MCF 10A (cell line): Measurements from ENCODE around the gene LAT. TPM values are rescaled to one million over a fixed set of nuclear protein-coding genes. Genes with fewer than 3 reads are reported as not detected.
"Not testable (repeated sequence)": the region's sequence is repeated elsewhere in the genome, so short reads cannot be mapped to it uniquely, and the experiment has no call there.

Experiments used
- BruUV-seq: library from RNA; stranded (reverse); fragments of 400-500 nt; replicated peaks from 2 replicates; lab custom pipeline; 2021; lab: Mats Ljungman, UMichigan
- CTCF ChIA-PET: fragments of 300-600 bp; sonication (Branson Sonifier 250); formaldehyde crosslinking; extraction: SDS; loops from one replicate; lab custom pipeline; 2021; ENCODE audit warnings: antibody characterized with exemption, inconsistent platforms; lab: Yijun Ruan, JAX
- POLR2A ChIA-PET: fragments of 300-600, 350-650 bp; sonication (Branson Sonifier 250); formaldehyde crosslinking; extraction: SDS; loops from one replicate; lab custom pipeline; 2020; ENCODE audit warnings: antibody characterized with exemption, inconsistent platforms; lab: Yijun Ruan, JAX
- DNase-seq: peaks from one replicate; pipeline ENCODE4 v3.0.0-alpha.2; 2018; ENCODE audit not compliant: unreplicated experiment
- H3K27ac Mint-ChIP-seq: one replicate; pipeline ENCODE4 v1.8.0; 2022; ENCODE audit warnings: mild to moderate bottlenecking, low read depth, mixed read lengths; ENCODE audit not compliant: unreplicated experiment
- H3K27me3 Mint-ChIP-seq: one replicate; pipeline ENCODE4 v1.8.0; 2022; ENCODE audit warnings: mixed read lengths; ENCODE audit not compliant: insufficient read depth, unreplicated experiment
- H3K36me3 Mint-ChIP-seq: one replicate; pipeline ENCODE4 v1.8.0; 2022; ENCODE audit warnings: mild to moderate bottlenecking, moderate library complexity, mixed read lengths; ENCODE audit not compliant: insufficient read depth, unreplicated experiment
- H3K4me1 Mint-ChIP-seq: one replicate; pipeline ENCODE4 v1.8.0; 2022; ENCODE audit warnings: mixed read lengths; ENCODE audit not compliant: insufficient read depth, unreplicated experiment
- H3K4me3 Mint-ChIP-seq: one replicate; pipeline ENCODE4 v1.8.0; 2022; ENCODE audit warnings: mild to moderate bottlenecking, moderate library complexity, mixed read lengths; ENCODE audit not compliant: unreplicated experiment
- H3K9me3 Mint-ChIP-seq: one replicate; pipeline ENCODE4 v1.8.0; 2022; ENCODE audit warnings: mixed read lengths; ENCODE audit not compliant: unreplicated experiment
- CTCF ChIP-seq: fragments of 200-600 bp; IDR thresholded peaks from one replicate; pipeline ENCODE4 v1.8.0; 2022; ENCODE audit warnings: antibody characterized with exemption, mild to moderate bottlenecking; ENCODE audit not compliant: unreplicated experiment
- intact Hi-C: fragments of 100-400 bp; cut with micrococcal nuclease; formaldehyde crosslinking; loops from 2 replicates; pipeline ENCODE4 v1.14.1; 2022
- total RNA-seq: library from RNA; stranded (reverse); gene quantifications from 2 replicates; pipeline ENCODE4 v1.2.3, GENCODE V29; 2022

Gene LAT
- total RNA-seq, 1 experiment from 2014 or later, result 4.4 TPM

GRCh38 chr16:28936784-28937155, 48.1 kb upstream of the LAT start:
- Mint-ChIP-seq H3K36me3 (no peaks in the 10 kb centered on the region), H3K9me3 (no peaks in the 10 kb centered on the region), H3K4me1 (no peaks in the 10 kb centered on the region), H3K27ac (no peak overlapping the region), H3K4me3 (no peak overlapping the region), H3K27me3 (no peaks in the 10 kb centered on the region)
- no peak for DNase-seq
- ChIA-PET POLR2A (interaction anchor here (1.1 kb wide), 2 partner anchors 10 to 11 kb away, joined by 3 to 4 read pairs; no protein-coding TSS in a partner anchor), CTCF (interaction anchor here (0.9 to 1.3 kb wide), 2 partner anchors 8 to 10 kb away, joined by 3 to 7 read pairs; no protein-coding TSS in a partner anchor)
- no peak for TF ChIP-seq CTCF
- intact Hi-C loops, result no loop called here
- no TSS peak for BruUV-seq

- CTCF ChIA-PET, result interaction anchor here (0.7 to 1.3 kb wide), 2 partner anchors 9 to 91 kb away, joined by 3 to 4 read pairs; partner anchors contain the start of gene TUFM
- intact Hi-C loops, result no loop called here
- no peak for DNase-seq
- H3K27me3 Mint-ChIP-seq, result no peaks in the 10 kb centered on the region
- POLR2A ChIA-PET, result interaction anchor here (0.6 kb wide), 1 partner anchor 12 kb away, joined by 3 read pairs; no protein-coding TSS in a partner anchor
- H3K4me3 Mint-ChIP-seq, result no peak overlapping the region
- H3K4me1 Mint-ChIP-seq, result no peaks in the 10 kb centered on the region
- no peak overlapping the region for H3K27ac Mint-ChIP-seq
- TF ChIP-seq CTCF, result no peak
- no peaks in the 10 kb centered on the region for H3K9me3 Mint-ChIP-seq
- H3K36me3 Mint-ChIP-seq, result no peaks in the 10 kb centered on the region
- no TSS peak for BruUV-seq
Measured at GRCh38 chr16:28937222-28937876, 47.5 kb upstream of the LAT start.

- POLR2A ChIA-PET, result no interaction called here
- Mint-ChIP-seq H3K36me3 (no peaks in the 10 kb centered on the region), H3K4me3 (no peak overlapping the region), H3K4me1 (no peaks in the 10 kb centered on the region), H3K9me3 (no peaks in the 10 kb centered on the region), H3K27me3 (no peaks in the 10 kb centered on the region), H3K27ac (no peak overlapping the region)
- intact Hi-C loops, result no loop called here
- CTCF ChIA-PET, result no interaction called here
- no TSS peak for BruUV-seq
- TF ChIP-seq CTCF, result no peak
- no peak for DNase-seq
Measured at GRCh38 chr16:28938721-28939120, 46.1 kb upstream of the LAT start.

GRCh38 chr16:28939825-28940224, 45.0 kb upstream of the LAT start:
- H3K9me3 Mint-ChIP-seq, H3K4me3 Mint-ChIP-seq, H3K27ac Mint-ChIP-seq, DNase-seq, H3K36me3 Mint-ChIP-seq, H3K4me1 Mint-ChIP-seq, POLR2A ChIA-PET, H3K27me3 Mint-ChIP-seq, BruUV-seq, intact Hi-C loops: not testable (repeated sequence)
- CTCF ChIA-PET, result interaction anchor here (0.6 kb wide), 1 partner anchor 734 kb away, joined by 3 read pairs; no protein-coding TSS in a partner anchor
